IPS-20b (cell line): ENCODE data around the gene ATXN1.

Experiments used
- H3K27ac ChIP-seq: one replicate; pipeline ENCODE4 v1.5.1; 2013; ENCODE audit warnings: low read length
- H3K27me3 ChIP-seq: 2 replicates; pipeline ENCODE4 v1.6.1; 2013; ENCODE audit warnings: mild to moderate bottlenecking, low read length, inconsistent platforms; ENCODE audit not compliant: insufficient read depth
- H3K36me3 ChIP-seq: 2 replicates; pipeline ENCODE4 v1.6.1; 2013; ENCODE audit warnings: low read depth, mild to moderate bottlenecking, inconsistent platforms, low read length, moderate library complexity; ENCODE audit not compliant: insufficient read depth
- H3K4me1 ChIP-seq: 2 replicates; pipeline ENCODE4 v1.6.1; 2013; ENCODE audit warnings: mild to moderate bottlenecking, control low read depth, inconsistent platforms, low read length, moderate library complexity; ENCODE audit not compliant: insufficient read depth
- H3K4me3 ChIP-seq: 2 replicates; pipeline ENCODE4 v1.5.1; 2013; ENCODE audit warnings: mild to moderate bottlenecking, low read length, inconsistent platforms
- H3K9ac ChIP-seq: 2 replicates; pipeline ENCODE4 v1.6.1; 2013; ENCODE audit warnings: low read depth, mild to moderate bottlenecking, inconsistent platforms, low read length, moderate library complexity
- H3K9me3 ChIP-seq: 2 replicates; pipeline ENCODE4 v1.6.1; 2013; ENCODE audit warnings: mild to moderate bottlenecking, low read depth, low read length, inconsistent platforms; ENCODE audit not compliant: insufficient read depth

The ATXN1 gene

DNA sequence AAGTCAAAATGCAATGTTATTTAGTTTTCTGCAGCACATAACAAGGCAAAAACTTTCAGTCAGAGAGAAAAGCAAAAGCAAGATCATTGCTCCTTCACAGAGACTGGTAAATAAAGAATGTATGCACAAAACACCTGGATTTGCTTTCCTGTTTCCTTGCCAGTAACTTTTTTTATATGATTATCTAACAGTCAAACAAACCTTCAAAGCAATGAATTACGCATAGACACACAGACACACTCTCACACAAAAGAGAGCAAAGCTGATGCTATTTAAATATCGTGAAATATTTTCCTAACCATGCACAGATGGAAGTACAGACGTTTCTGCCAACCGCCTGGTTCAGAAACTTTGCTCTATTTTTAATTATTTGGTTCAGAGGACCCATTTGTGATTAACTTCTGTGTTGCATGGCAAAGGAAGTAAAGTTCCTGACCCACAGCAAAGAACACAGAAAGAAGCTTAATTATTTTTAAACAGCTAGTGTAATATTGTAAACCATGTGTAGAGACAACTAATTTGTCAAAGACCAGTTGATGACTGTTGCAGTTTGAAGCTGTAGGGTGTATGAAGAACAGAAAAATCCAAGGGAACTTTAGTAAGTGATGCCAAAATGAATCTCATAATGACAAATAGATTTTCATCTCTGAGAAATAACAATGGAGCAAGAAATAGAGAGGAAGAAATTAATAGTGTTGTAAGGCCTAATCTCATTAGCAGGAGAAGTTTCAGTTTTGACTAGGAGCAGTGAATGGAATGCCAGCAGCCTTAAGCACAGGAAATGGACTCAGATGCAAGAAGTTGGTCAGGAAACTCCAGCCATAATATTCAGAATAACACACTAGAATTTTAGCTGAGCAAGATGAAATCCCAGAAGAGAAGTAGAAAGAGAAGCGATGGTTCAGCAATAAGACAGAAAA lies 24.1 kb downstream of the ATXN1 start:
- H3K27me3 ChIP-seq = no peaks in the 10 kb centered on the region
- no peak overlapping the region for H3K4me3 ChIP-seq
- no peaks in the 10 kb centered on the region for H3K9me3 ChIP-seq
- H3K27ac ChIP-seq = no peak overlapping the region
- peaks cover 12% of the 10 kb centered on the region for H3K4me1 ChIP-seq
- H3K9ac ChIP-seq = no peak overlapping the region
- H3K36me3 ChIP-seq = no peaks in the 10 kb centered on the region

DNA sequence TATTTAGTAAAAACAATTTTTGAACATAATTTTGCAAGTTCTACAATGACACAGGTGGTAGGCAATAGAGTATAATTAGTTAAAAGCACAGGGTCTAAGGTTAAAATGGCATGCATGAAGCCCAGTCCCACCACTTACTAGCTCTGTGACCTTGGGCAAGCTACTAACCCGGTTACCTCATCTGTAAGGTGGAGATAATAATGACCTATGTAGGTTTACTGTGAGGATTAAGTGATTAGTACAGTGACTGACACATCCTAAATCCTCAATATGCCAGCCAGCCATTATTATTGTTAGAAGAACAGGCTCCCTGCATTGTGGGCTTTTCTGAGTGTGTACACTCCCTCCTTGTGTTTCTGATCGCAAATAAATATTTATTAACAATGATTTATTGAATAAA lies 26.2 kb downstream of the ATXN1 start:
- no peaks in the 10 kb centered on the region for H3K27me3 ChIP-seq
- H3K4me3 ChIP-seq = no peak overlapping the region
- no peak overlapping the region for H3K27ac ChIP-seq
- no peak overlapping the region for H3K9ac ChIP-seq
- no peaks in the 10 kb centered on the region for H3K9me3 ChIP-seq
- H3K36me3 ChIP-seq = no peaks in the 10 kb centered on the region
- peaks cover 14% of the 10 kb centered on the region for H3K4me1 ChIP-seq

DNA sequence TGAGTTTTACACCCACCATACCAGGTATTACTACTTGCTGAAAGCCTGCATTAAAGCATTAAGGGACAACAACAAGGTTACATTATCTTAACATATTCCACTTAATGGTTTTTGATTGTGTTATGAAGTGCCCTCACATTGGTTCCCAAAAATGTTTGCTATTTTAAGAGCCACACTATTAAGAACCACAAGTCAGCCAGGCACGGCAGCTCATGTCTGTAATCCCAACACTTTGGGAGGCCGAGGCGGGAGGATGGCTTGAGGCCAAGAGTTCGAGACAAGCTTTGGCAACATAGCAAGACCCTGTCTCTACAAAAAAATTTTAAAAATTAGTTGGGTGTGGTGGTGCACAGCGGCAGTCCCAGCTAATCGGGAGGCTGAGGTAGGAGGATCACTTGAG lies 28.2 kb downstream of the ATXN1 start:
- Histone ChIP-seq H3K27ac (no peak overlapping the region), H3K9me3 (no peaks in the 10 kb centered on the region), H3K4me1 (peaks cover 14% of the 10 kb centered on the region), H3K27me3 (no peaks in the 10 kb centered on the region), H3K4me3 (no peak overlapping the region), H3K9ac (no peak overlapping the region), H3K36me3 (no peaks in the 10 kb centered on the region)

DNA sequence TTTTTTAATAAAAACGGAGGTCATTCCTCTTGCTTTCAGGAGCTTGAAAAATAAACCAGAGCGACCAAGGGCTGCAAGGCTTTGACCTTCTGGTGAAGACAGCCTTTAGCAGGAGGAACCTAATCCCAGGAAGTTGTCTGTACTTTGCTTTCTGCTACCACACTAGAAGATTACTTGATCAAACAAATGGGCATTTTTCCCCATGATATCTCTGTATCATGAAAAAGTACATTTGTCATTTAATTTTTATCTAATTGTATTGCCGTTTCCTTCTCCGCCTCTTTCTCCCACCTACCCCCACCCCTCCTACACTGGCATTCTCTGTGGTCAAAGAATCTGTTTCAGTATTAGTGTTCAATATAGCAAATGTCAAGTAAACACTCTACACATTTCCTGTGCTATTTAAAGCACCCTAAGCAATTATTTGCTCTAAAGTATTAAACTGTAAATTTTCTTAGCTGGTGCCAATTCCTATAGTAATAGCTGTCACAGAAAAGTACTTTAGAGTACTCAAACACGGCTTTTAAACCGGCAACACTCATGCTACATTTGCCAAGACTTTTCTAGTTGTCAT lies 29.7 kb downstream of the ATXN1 start:
- no peaks in the 10 kb centered on the region for H3K36me3 ChIP-seq
- H3K9me3 ChIP-seq = no peaks in the 10 kb centered on the region
- H3K9ac ChIP-seq = no peak overlapping the region
- no peak overlapping the region for H3K27ac ChIP-seq
- H3K4me1 ChIP-seq = peaks cover 5% of the 10 kb centered on the region; the same call in 1 of the 2 replicates
- no peak overlapping the region for H3K4me3 ChIP-seq
- no peaks in the 10 kb centered on the region for H3K27me3 ChIP-seq

DNA sequence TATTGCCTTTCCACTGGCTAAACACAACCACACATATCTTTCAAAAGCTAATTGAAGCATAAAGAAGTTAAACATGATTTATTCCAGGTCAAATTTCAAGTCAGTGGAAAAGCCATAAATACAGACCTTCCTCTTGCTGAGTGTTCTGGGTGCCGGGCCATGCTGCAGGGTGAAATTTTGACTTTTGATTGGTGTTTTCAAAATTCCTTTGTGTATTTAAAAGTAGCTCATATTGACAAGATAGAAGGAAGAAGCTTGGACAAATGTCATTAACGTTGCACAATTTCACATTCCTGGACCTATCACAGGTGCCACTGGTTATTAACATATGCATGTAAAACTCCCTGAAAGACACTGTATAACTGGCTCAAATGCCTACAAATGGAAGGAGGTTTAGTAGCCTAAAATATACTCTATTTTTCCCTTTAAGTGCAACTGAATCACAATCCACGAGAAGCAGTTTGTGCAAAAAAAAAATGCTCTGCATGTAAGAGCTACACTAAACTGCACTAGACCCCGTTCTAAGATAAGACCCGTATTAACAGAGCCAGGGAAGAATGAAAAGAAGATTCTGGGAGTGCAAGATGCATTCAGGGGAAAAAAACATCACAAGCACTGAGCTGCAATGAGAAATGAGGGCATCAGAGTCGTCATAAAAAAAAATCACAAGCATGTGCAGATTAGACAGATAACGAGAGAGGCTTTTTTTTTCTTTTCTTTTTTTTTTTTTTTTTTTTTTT lies 30.4 kb downstream of the ATXN1 start:
- H3K9ac ChIP-seq = no peak overlapping the region
- no peaks in the 10 kb centered on the region for H3K36me3 ChIP-seq
- H3K4me1 ChIP-seq = peaks cover 2% of the 10 kb centered on the region; the same call in 1 of the 2 replicates
- no peak overlapping the region for H3K27ac ChIP-seq
- H3K27me3 ChIP-seq = no peaks in the 10 kb centered on the region
- no peak overlapping the region for H3K4me3 ChIP-seq
- H3K9me3 ChIP-seq = no peaks in the 10 kb centered on the region

DNA sequence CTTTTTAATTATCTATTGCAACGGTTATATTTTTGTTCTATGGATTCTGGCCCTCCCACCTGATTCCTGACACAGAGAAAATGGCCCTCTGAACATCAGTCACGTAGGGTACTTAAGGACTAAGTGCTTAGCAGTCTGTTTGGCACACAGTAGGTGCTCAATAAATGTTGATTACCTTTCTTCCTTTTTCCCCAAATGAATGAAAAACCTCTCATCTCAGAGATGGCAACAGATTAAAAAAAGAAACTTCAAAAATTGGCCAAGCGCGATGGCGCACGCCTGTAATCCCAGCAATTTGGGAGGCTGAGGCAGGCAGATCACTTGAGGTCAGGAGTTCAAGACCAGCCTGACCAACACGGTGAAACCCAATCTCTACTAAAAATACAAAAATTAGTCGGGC lies 31.5 kb downstream of the ATXN1 start:
- H3K9ac ChIP-seq = no peak overlapping the region
- H3K27ac ChIP-seq = no peak overlapping the region
- H3K4me1 ChIP-seq = peaks cover 2% of the 10 kb centered on the region; the same call in 1 of the 2 replicates

DNA sequence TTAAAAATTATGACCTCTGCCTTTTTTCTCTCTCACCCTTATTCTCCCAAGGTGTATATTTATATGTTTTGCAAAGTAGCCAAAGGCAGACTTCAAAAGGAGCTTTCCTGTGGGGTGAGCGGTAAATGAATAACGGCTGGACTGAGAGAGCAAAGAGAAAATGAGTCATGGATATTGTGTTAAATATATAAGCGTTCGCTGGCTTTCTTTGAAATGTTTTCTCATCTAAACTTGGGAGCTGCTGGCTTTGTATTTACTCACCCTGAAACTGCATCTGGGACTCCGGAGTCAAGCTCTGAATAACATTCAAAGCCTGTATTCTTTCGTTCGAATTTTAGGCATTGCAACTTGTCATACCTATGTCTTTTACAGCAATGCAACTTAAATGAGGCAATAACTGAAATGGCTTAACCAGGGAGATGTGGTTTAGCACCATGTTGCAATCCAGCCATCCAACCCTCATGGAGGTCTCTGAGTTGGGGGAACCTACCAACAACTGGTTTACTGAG lies 32.0 kb downstream of the ATXN1 start:
- Histone ChIP-seq H3K27me3 (no peaks in the 10 kb centered on the region), H3K4me1 (peaks cover 5% of the 10 kb centered on the region), H3K9ac (no peak overlapping the region), H3K36me3 (no peaks in the 10 kb centered on the region), H3K4me3 (no peak overlapping the region), H3K27ac (no peak overlapping the region), H3K9me3 (no peaks in the 10 kb centered on the region)

More for the DNA sequence above, 31.5 kb downstream of the ATXN1 start:
- Histone ChIP-seq H3K9me3 (no peaks in the 10 kb centered on the region), H3K4me3 (no peak overlapping the region), H3K27me3 (no peaks in the 10 kb centered on the region), H3K36me3 (no peaks in the 10 kb centered on the region)

DNA sequence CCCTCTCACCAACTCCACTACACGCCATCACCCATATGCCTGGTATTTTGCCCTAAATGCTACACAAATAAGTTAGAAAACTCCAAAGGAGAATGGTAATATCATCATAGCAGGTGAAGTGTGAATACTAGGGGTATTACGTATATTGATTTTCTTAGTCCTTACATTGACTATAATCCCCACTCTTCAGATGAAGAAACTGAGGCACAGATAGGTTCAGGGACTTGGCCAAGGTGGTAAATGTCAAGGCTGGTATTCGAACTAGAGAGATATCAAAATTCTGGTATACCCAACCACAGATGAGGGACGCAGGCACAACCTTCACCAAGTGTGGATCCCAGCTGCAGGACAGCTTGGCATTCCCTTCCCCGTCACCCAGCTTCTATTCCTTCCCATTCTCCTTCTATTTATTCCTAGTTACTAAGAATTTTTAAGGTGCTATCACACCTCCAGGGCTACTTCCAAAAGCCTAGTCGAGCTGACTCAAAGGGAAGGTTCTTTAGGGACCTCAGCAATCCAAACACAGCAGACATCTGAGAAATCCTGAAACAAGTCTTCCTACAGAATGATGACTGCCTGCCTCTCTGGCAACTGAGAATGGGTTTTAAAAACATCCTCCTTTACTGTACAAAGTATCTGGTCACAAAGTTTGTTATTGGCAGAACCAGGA lies 32.6 kb downstream of the ATXN1 start:
- H3K4me1 ChIP-seq = peaks cover 10% of the 10 kb centered on the region
- H3K36me3 ChIP-seq = no peaks in the 10 kb centered on the region
- H3K4me3 ChIP-seq = no peak overlapping the region
- H3K9ac ChIP-seq = no peak overlapping the region
- no peak overlapping the region for H3K27ac ChIP-seq
- no peaks in the 10 kb centered on the region for H3K27me3 ChIP-seq
- no peaks in the 10 kb centered on the region for H3K9me3 ChIP-seq

DNA sequence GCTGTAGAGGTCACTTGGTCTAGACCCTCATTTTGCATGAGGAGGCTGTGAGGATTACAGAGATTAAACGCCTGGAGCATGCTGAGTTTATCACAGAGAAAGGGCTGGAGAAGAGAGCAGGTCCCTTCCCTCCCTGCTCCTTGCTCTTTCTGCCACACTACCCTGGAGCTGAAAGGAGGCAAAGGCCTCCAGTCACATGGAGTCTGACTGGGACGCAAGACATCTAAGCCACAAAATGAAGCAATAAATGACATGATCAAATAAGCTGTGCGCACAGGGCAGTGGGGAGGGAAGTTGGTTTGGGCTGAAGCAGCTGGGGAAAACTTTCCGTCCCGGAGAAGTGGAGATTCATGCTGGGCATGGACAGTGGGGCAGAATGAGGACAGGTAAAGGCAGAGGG lies 33.3 kb downstream of the ATXN1 start:
- no peaks in the 10 kb centered on the region for H3K27me3 ChIP-seq
- H3K9me3 ChIP-seq = no peaks in the 10 kb centered on the region
- H3K27ac ChIP-seq = no peak overlapping the region
- no peak overlapping the region for H3K9ac ChIP-seq
- no peak overlapping the region for H3K4me3 ChIP-seq
- no peaks in the 10 kb centered on the region for H3K36me3 ChIP-seq
- peaks cover 12% of the 10 kb centered on the region for H3K4me1 ChIP-seq

DNA sequence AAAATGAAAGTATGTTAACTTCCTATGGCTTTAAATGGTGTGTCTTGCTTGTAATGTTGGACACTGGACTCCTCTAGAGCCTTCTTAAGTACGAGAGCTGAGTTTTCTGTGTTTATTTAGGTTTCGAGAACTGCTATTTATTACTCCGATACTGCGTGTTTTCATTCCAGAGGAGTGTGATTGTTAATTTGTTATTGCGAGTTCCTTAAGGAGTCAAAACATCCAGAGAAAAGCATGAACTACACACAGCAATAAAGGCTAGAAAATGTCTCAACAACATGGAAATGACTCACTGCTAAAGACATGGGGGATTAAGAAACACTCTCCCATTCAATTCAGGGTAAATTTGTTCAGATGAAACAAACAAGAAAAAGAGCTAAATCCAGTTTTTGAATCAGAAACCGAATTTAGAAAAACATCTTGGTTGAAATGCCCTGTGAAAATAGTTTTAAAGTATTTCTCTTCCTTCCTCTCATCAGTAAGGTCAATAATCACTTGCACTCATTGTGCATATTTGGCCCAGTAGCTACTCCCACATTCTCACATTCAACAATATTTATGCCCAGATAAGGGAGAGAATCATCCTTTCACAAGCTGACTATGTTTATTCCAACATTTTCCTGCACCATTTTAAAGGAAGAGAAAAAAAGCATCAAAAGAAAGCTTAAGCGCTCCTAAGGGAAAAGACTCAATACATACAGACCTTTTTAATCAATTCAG lies 36.0 kb downstream of the ATXN1 start:
- Histone ChIP-seq H3K4me1 (peaks cover 21% of the 10 kb centered on the region; the same call in 1 of the 2 replicates), H3K27ac (no peak overlapping the region), H3K9ac (no peak overlapping the region), H3K27me3 (no peaks in the 10 kb centered on the region), H3K9me3 (no peaks in the 10 kb centered on the region), H3K4me3 (no peak overlapping the region), H3K36me3 (no peaks in the 10 kb centered on the region)

DNA sequence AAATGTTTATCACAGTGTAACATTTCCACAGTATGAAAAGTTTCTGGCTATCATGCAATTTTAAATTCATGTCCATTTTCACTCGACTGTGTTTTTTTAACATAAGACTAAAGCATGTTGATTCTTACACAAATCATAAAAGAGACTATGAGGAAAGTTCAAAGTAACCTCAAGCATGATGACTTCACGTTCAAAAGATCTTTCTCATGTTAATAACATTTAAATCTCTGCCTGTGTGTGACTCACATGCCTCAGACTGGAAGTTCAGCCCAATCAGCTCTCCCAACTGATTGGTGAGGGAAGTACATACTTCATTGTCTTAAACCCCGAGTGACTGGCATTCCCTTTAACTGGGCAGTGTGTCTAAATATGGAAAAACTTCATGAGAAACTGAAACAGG lies 37.4 kb downstream of the ATXN1 start:
- no peaks in the 10 kb centered on the region for H3K9me3 ChIP-seq
- H3K27ac ChIP-seq = no peak overlapping the region
- H3K27me3 ChIP-seq = no peaks in the 10 kb centered on the region
- H3K4me3 ChIP-seq = no peak overlapping the region
- peaks cover 21% of the 10 kb centered on the region; the same call in 1 of the 2 replicates for H3K4me1 ChIP-seq
- H3K9ac ChIP-seq = no peak overlapping the region
- H3K36me3 ChIP-seq = no peaks in the 10 kb centered on the region
